ENCODE results near the gene XRN2. TPM values are rescaled to one million over a fixed set of nuclear protein-coding genes. Genes with fewer than 3 reads are reported as not detected.

The XRN2 gene
- total RNA-seq, 3 donors from 2014 or later (not counting 1 experiment from before 2014, with no cell fraction given), result 52.9 to 61.8 (median 57.4) TPM

GRCh38 chr20:21395051-21395665 is 92.0 kb downstream of the XRN2 start:
- 16% methylated on average over 4 of the region's 6 CpGs for WGBS (ENCODE audit: insufficient coverage)
- no peak for ATAC-seq
- Mint-ChIP-seq H3K27me3 (ENCODE audit: low read depth in 2 of 2) (peaks cover 54 to 58% of the 10 kb centered on the region in 2 donors), H3K9me3 (no peaks in the 10 kb centered on the region), H3K4me3 (peak overlapping the region; percentile 75), H3K4me1 (peaks cover 27 to 34% of the 10 kb centered on the region in 2 donors), H3K27ac (no peak overlapping the region), H3K36me3 (peaks cover 6% of the 10 kb centered on the region)
- Histone ChIP-seq H3K27me3 (ENCODE audit: control insufficient read depth, insufficient read depth, low read length) (peaks cover 67% of the 10 kb centered on the region), H3K9me3 (ENCODE audit: control insufficient read depth, insufficient read depth, low read length) (peaks cover 4% of the 10 kb centered on the region), H3K4me1 (ENCODE audit: control insufficient read depth, insufficient read depth, low read length) (peaks cover 18% of the 10 kb centered on the region), H3K27ac (ENCODE audit: low read length) (no peak overlapping the region), H3K4me3 (ENCODE audit: low read length) (no peak overlapping the region), H3K36me3 (ENCODE audit: control insufficient read depth, insufficient read depth, low read length) (no peaks in the 10 kb centered on the region)
- intact Hi-C loops (cut with micrococcal nuclease), result no loop called here
- no peak for DNase-seq
- no peak for TF ChIP-seq CTCF (IDR thresholded peaks at IDR 0.05)

GRCh38 chr20:21395666-21396598 is 92.8 kb downstream of the XRN2 start:
- peak overlapping the region; percentile 75 for H3K4me3 Mint-ChIP-seq
- peaks cover 27 to 34% of the 10 kb centered on the region in 2 donors for H3K4me1 Mint-ChIP-seq
- no peaks in the 10 kb centered on the region for H3K9me3 Mint-ChIP-seq
- no peak overlapping the region for H3K27ac ChIP-seq (ENCODE audit: low read length)
- no peak overlapping the region for H3K4me3 ChIP-seq (ENCODE audit: low read length)
- peaks cover 75% of the 10 kb centered on the region for H3K27me3 ChIP-seq (ENCODE audit: control insufficient read depth, insufficient read depth, low read length)
- H3K9me3 ChIP-seq (ENCODE audit: control insufficient read depth, insufficient read depth, low read length), result peaks cover 4% of the 10 kb centered on the region
- WGBS (ENCODE audit: insufficient coverage), result 8% methylated on average over 103 of the region's 103 CpGs
- ATAC-seq, result peak; percentile 65 to 80 (median 75)
- peak; percentile 26 to 83 for DNase-seq
- peaks cover 18% of the 10 kb centered on the region for H3K4me1 ChIP-seq (ENCODE audit: control insufficient read depth, insufficient read depth, low read length)
- TF ChIP-seq CTCF (IDR thresholded peaks at IDR 0.05), result no peak
- H3K36me3 ChIP-seq (ENCODE audit: control insufficient read depth, insufficient read depth, low read length), result no peaks in the 10 kb centered on the region
- intact Hi-C loops (cut with micrococcal nuclease), result no loop called here
- peaks cover 60 to 65% of the 10 kb centered on the region in 2 donors for H3K27me3 Mint-ChIP-seq (ENCODE audit: low read depth in 2 of 2)
- H3K27ac Mint-ChIP-seq, result no peak overlapping the region
- peaks cover 6% of the 10 kb centered on the region for H3K36me3 Mint-ChIP-seq

GRCh38 chr20:21396599-21397340 is 93.6 kb downstream of the XRN2 start:
- WGBS (ENCODE audit: insufficient coverage), result 5% methylated on average over 116 of the region's 116 CpGs
- peaks cover 78% of the 10 kb centered on the region for H3K27me3 ChIP-seq (ENCODE audit: control insufficient read depth, insufficient read depth, low read length)
- Mint-ChIP-seq H3K27ac (no peak overlapping the region), H3K9me3 (no peaks in the 10 kb centered on the region), H3K4me3 (no peak overlapping the region), H3K27me3 (ENCODE audit: low read depth in 2 of 2) (peaks cover 60 to 70% of the 10 kb centered on the region in 2 donors), H3K36me3 (peaks cover 6% of the 10 kb centered on the region), H3K4me1 (peaks cover 24 to 29% of the 10 kb centered on the region in 2 donors)
- ATAC-seq, result peak in 2 of 3 donors; percentile 30 to 41
- intact Hi-C loops (cut with micrococcal nuclease), result no loop called here
- peak in 1 of 2 donors; percentile 42 for DNase-seq
- peaks cover 16% of the 10 kb centered on the region for H3K4me1 ChIP-seq (ENCODE audit: control insufficient read depth, insufficient read depth, low read length)
- H3K9me3 ChIP-seq (ENCODE audit: control insufficient read depth, insufficient read depth, low read length), result peaks cover 4% of the 10 kb centered on the region
- TF ChIP-seq CTCF (IDR thresholded peaks at IDR 0.05), result no peak
- no peaks in the 10 kb centered on the region for H3K36me3 ChIP-seq (ENCODE audit: control insufficient read depth, insufficient read depth, low read length)
- no peak overlapping the region for H3K4me3 ChIP-seq (ENCODE audit: low read length)
- no peak overlapping the region for H3K27ac ChIP-seq (ENCODE audit: low read length)

All from natural killer cell (primary cell).